PFSK-1 (cell line): ENCODE measurements around the gene CDA.

Experiments
- FOXP2 ChIP-seq: optimal IDR thresholded peaks from 2 replicates; pipeline ENCODE3; 2011; ENCODE audit warnings: borderline replicate concordance, control low read depth, inconsistent platforms; ENCODE audit not compliant: insufficient read depth; ENCODE audit errors: extremely low read length, extremely low read depth
- POLR2AphosphoS5 ChIP-seq: IDR thresholded peaks from 2 replicates; pipeline ENCODE4 v1.6.1; 2012; ENCODE audit warnings: low read depth, mild to moderate bottlenecking, control low read depth, low read length, moderate library complexity
- SIN3A ChIP-seq: IDR thresholded peaks from 2 replicates; pipeline ENCODE4 v1.6.1; 2012; ENCODE audit warnings: mild to moderate bottlenecking, low read length, moderate library complexity, borderline replicate concordance; ENCODE audit not compliant: insufficient read depth
- TAF1 ChIP-seq: IDR thresholded peaks from 2 replicates; pipeline ENCODE4 v1.6.1; 2012; ENCODE audit warnings: low read length, control low read depth, borderline replicate concordance; ENCODE audit not compliant: insufficient read depth
- TF ChIP-seq, protein P1 (sequence below), 2 experiments: IDR thresholded peaks; 2 replicates each; pipeline versions ENCODE4 v1.6.1 to v1.8.0; 2011 to 2012; ENCODE audit warnings: low read depth in 2 of 2, low read length in 2 of 2, control low read depth in 1 of 2, inconsistent platforms in 1 of 2, mild to moderate bottlenecking in 1 of 2, moderate library complexity in 1 of 2; ENCODE audit not compliant: insufficient read depth in 1 of 2

DNA sequence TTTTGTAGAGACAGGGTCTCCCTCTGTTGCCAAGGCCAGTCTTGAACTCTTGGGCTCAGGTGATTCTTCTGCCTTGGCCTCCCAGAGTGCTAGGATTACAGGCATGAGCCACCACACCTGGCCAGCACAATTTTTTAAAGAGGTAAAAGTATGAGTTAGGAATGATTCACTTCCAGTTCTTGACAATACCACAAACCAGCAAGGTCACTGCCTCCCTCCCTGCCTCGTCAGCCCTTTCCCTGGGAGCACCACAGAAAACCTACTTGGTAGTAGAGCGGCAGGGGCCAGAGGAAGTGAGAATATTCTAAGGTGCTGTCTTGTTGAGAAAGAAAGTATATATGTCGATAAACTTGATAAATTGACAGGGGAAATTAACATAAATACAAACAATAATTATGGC lies 10.8 kb upstream of the CDA start:
- no peak for TF ChIP-seq SIN3A
- no peak for TF ChIP-seq TAF1
- TF ChIP-seq, protein P1, sequence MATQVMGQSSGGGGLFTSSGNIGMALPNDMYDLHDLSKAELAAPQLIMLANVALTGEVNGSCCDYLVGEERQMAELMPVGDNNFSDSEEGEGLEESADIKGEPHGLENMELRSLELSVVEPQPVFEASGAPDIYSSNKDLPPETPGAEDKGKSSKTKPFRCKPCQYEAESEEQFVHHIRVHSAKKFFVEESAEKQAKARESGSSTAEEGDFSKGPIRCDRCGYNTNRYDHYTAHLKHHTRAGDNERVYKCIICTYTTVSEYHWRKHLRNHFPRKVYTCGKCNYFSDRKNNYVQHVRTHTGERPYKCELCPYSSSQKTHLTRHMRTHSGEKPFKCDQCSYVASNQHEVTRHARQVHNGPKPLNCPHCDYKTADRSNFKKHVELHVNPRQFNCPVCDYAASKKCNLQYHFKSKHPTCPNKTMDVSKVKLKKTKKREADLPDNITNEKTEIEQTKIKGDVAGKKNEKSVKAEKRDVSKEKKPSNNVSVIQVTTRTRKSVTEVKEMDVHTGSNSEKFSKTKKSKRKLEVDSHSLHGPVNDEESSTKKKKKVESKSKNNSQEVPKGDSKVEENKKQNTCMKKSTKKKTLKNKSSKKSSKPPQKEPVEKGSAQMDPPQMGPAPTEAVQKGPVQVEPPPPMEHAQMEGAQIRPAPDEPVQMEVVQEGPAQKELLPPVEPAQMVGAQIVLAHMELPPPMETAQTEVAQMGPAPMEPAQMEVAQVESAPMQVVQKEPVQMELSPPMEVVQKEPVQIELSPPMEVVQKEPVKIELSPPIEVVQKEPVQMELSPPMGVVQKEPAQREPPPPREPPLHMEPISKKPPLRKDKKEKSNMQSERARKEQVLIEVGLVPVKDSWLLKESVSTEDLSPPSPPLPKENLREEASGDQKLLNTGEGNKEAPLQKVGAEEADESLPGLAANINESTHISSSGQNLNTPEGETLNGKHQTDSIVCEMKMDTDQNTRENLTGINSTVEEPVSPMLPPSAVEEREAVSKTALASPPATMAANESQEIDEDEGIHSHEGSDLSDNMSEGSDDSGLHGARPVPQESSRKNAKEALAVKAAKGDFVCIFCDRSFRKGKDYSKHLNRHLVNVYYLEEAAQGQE (IDR thresholded peaks at IDR 0.05; ENCODE audit: insufficient read depth in 1 of 2, low read depth in 2 of 2, low read length in 2 of 2), result no peak
- TF ChIP-seq POLR2AphosphoS5, result no peak
- TF ChIP-seq FOXP2, result no peak
